Measurements from ENCODE around the gene GPC1. TPM values are rescaled to one million over a fixed set of nuclear protein-coding genes. Genes with fewer than 3 reads are reported as not detected.

The GPC1 gene
- polyA plus RNA-seq, 1 experiment: 46.8 TPM

- TF ChIP-seq CTCF (IDR thresholded peaks at IDR 0.05; ENCODE audit: low read depth, low read length): no peak
- CTCF ChIA-PET: no interaction called here
- Histone ChIP-seq H3K27me3 (ENCODE audit: control insufficient read depth, insufficient read depth, low read length) (no peaks in the 10 kb centered on the region), H3K9me3 (ENCODE audit: control insufficient read depth, insufficient read depth, low read length) (no peaks in the 10 kb centered on the region; the same call in 1 of the 2 replicates), H3K27ac (ENCODE audit: low read depth, low read length) (no peak overlapping the region), H3K4me3 (ENCODE audit: low read depth, low read length) (no peak overlapping the region)
- POLR2A ChIA-PET: no interaction called here
- no peak for DNase-seq (ENCODE audit: low read depth, low spot score)
These were observed 21.2 kb downstream of the GPC1 start for GRCh38 chr2:240456447-240457222.

- TF ChIP-seq CTCF (IDR thresholded peaks at IDR 0.05; ENCODE audit: low read depth, low read length): no peak
- Histone ChIP-seq H3K4me3 (ENCODE audit: low read depth, low read length) (no peak overlapping the region), H3K27me3 (ENCODE audit: control insufficient read depth, insufficient read depth, low read length) (no peaks in the 10 kb centered on the region), H3K9me3 (ENCODE audit: control insufficient read depth, insufficient read depth, low read length) (no peaks in the 10 kb centered on the region; the same call in 1 of the 2 replicates), H3K27ac (ENCODE audit: low read depth, low read length) (no peak overlapping the region)
- ChIA-PET POLR2A (no interaction called here), CTCF (no interaction called here)
- no peak for DNase-seq (ENCODE audit: low read depth, low spot score)
These were observed 22.0 kb downstream of the GPC1 start for GRCh38 chr2:240457223-240458043.

GRCh38 chr2:240458044-240458899 is 22.8 kb downstream of the GPC1 start:
- no peak for TF ChIP-seq CTCF (IDR thresholded peaks at IDR 0.05; ENCODE audit: low read depth, low read length)
- Histone ChIP-seq H3K27ac (ENCODE audit: low read depth, low read length) (no peak overlapping the region), H3K27me3 (ENCODE audit: control insufficient read depth, insufficient read depth, low read length) (no peaks in the 10 kb centered on the region), H3K9me3 (ENCODE audit: control insufficient read depth, insufficient read depth, low read length) (no peaks in the 10 kb centered on the region; the same call in 1 of the 2 replicates), H3K4me3 (ENCODE audit: low read depth, low read length) (no peak overlapping the region)
- no peak for DNase-seq (ENCODE audit: low read depth, low spot score)
- POLR2A ChIA-PET: no interaction called here
- CTCF ChIA-PET: no interaction called here

GRCh38 chr2:240458900-240459391 is 23.5 kb downstream of the GPC1 start:
- H3K27ac ChIP-seq (ENCODE audit: low read depth, low read length): no peak overlapping the region
- POLR2A ChIA-PET: no interaction called here
- CTCF ChIA-PET: no interaction called here
- no peak for DNase-seq (ENCODE audit: low read depth, low spot score)
- no peak for TF ChIP-seq CTCF (IDR thresholded peaks at IDR 0.05; ENCODE audit: low read depth, low read length)
- no peaks in the 10 kb centered on the region for H3K27me3 ChIP-seq (ENCODE audit: control insufficient read depth, insufficient read depth, low read length)
- no peak overlapping the region for H3K4me3 ChIP-seq (ENCODE audit: low read depth, low read length)
- no peaks in the 10 kb centered on the region; the same call in 1 of the 2 replicates for H3K9me3 ChIP-seq (ENCODE audit: control insufficient read depth, insufficient read depth, low read length)

Data from AG04450 (cell line).